Caco-2 (cell line): ENCODE results near the gene ERICH4. TPM values are rescaled to one million over a fixed set of nuclear protein-coding genes. Genes with fewer than 3 reads are reported as not detected.

Experiments
- BruUV-seq: library from RNA; stranded (reverse); fragments of 400-500 nt; replicated peaks from 2 replicates; lab custom pipeline; 2021; lab: Mats Ljungman, UMichigan
- CTCF ChIA-PET: fragments of 300-600 bp; sonication (Branson Sonifier 250); formaldehyde crosslinking; loops from one replicate; lab custom pipeline; 2022; ENCODE audit warnings: antibody characterized with exemption; lab: Charles Lee
- POLR2A ChIA-PET: fragments of 300-600 bp; sonication (Branson Sonifier 250); formaldehyde crosslinking; loops from one replicate; lab custom pipeline; 2022; ENCODE audit warnings: antibody characterized with exemption; lab: Charles Lee
- DNase-seq, 2 experiments: peaks; one replicate each; pipeline versions ENCODE4 v3.0.0 to v3.0.0-alpha.2; 2020 to 2022
- H3K27me3 ChIP-seq: replicated peaks from 2 replicates; pipeline ENCODE4 v1.6.0; 2011; ENCODE audit warnings: low read length; ENCODE audit not compliant: control insufficient read depth, insufficient read depth
- H3K36me3 ChIP-seq: 2 replicates; pipeline ENCODE4 v1.5.1; 2011; ENCODE audit warnings: low read length; ENCODE audit not compliant: control insufficient read depth, insufficient read depth
- H3K4me1 ChIP-seq: fragments of 250-450 bp; sonication (Bioruptor Pico); 2 replicates; pipeline ENCODE4 v1.5.1; 2020; ENCODE audit warnings: mild to moderate bottlenecking
- H3K4me3 ChIP-seq: 2 replicates; pipeline ENCODE4 v1.5.1; 2011; ENCODE audit warnings: low read depth, mild to moderate bottlenecking, control low read depth, low read length
- H3K9me3 ChIP-seq: fragments of 250-450 bp; sonication (Bioruptor Pico); 2 replicates; pipeline ENCODE4 v1.5.1; 2020; ENCODE audit warnings: mild to moderate bottlenecking, moderate library complexity
- H3K27ac Mint-ChIP-seq: one replicate; pipeline ENCODE4 v1.8.0; 2022; ENCODE audit warnings: mixed read lengths; ENCODE audit not compliant: unreplicated experiment
- H3K27me3 Mint-ChIP-seq: one replicate; pipeline ENCODE4 v1.8.0; 2022; ENCODE audit warnings: mixed read lengths; ENCODE audit not compliant: insufficient read depth, unreplicated experiment
- H3K36me3 Mint-ChIP-seq: one replicate; pipeline ENCODE4 v1.8.0; 2022; ENCODE audit warnings: mild to moderate bottlenecking, mixed read lengths; ENCODE audit not compliant: insufficient read depth, unreplicated experiment
- H3K4me1 Mint-ChIP-seq: one replicate; pipeline ENCODE4 v1.8.0; 2022; ENCODE audit warnings: low read depth, mixed read lengths; ENCODE audit not compliant: unreplicated experiment
- H3K4me3 Mint-ChIP-seq: one replicate; pipeline ENCODE4 v1.8.0; 2022; ENCODE audit warnings: mild to moderate bottlenecking, moderate library complexity, mixed read lengths; ENCODE audit not compliant: unreplicated experiment
- H3K9me3 Mint-ChIP-seq: one replicate; pipeline ENCODE4 v1.8.0; 2022; ENCODE audit warnings: mixed read lengths; ENCODE audit not compliant: unreplicated experiment
- CTCF ChIP-seq, 2 experiments: fragments of 200-600 bp in 1 of 2; IDR thresholded peaks; 1 replicate in 1 of 2; 2 replicates in 1 of 2; pipeline versions ENCODE4 v1.5.1 to v1.8.0; 2011 to 2022; ENCODE audit warnings: antibody characterized with exemption in 1 of 2, control low read depth in 1 of 2, inconsistent platforms in 1 of 2, low read depth in 1 of 2, low read length in 1 of 2, mild to moderate bottlenecking in 1 of 2, moderate library complexity in 1 of 2; ENCODE audit not compliant: insufficient read depth in 1 of 2, severe bottlenecking in 1 of 2, unreplicated experiment in 1 of 2
- intact Hi-C: fragments of 100-400 bp; cut with micrococcal nuclease; formaldehyde crosslinking; loops from one replicate; pipeline ENCODE4 v1.10.0; 2022; ENCODE audit not compliant: unreplicated experiment
- total RNA-seq: library from RNA; stranded (reverse); gene quantifications from 2 replicates; pipeline ENCODE4 v1.2.3, GENCODE V29; 2022

Gene ERICH4
- total RNA-seq, 1 experiment from 2014 or later = not detected

DNA sequence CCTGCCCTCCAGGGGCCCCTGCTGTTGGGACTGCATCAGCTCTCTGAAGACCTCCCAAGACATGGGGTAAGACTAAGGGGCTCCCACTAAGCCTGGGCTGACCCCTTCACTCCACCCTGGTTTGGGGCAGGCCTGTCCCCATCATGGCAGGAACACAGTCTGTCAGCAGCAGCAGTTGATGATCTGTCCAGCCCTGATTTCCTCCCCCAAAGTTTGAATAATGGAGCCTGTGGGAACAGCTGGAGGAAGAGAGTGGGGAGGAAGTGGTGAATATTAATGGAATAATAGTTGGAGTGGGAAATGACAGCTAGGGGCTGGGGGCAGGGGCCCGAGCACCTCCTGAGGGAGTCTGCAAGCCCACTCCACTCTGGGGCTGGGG lies 14.5 kb upstream of the ERICH4 start:
- peaks cover 19% of the 10 kb centered on the region for H3K4me1 Mint-ChIP-seq
- H3K9me3 Mint-ChIP-seq = no peaks in the 10 kb centered on the region
- no peak for TF ChIP-seq CTCF (IDR thresholded peaks at IDR 0.05; ENCODE audit: insufficient read depth in 1 of 2, low read depth in 1 of 2, low read length in 1 of 2, severe bottlenecking in 1 of 2, unreplicated experiment in 1 of 2)
- no peak for DNase-seq
- Histone ChIP-seq H3K4me3 (no peak overlapping the region), H3K27me3 (no peaks in the 10 kb centered on the region), H3K36me3 (no peaks in the 10 kb centered on the region; the same call in none of the 2 replicates), H3K9me3 (no peaks in the 10 kb centered on the region), H3K4me1 (peaks cover 13% of the 10 kb centered on the region; the same call in 1 of the 2 replicates)
- H3K36me3 Mint-ChIP-seq = peaks cover 16% of the 10 kb centered on the region
- H3K27ac Mint-ChIP-seq = peak overlapping the region; percentile 72
- H3K27me3 Mint-ChIP-seq = no peaks in the 10 kb centered on the region
- POLR2A ChIA-PET = interaction anchor here (1.6 kb wide), 1 partner anchor 11 kb away, joined by 5 read pairs; no protein-coding TSS in a partner anchor
- BruUV-seq = no TSS peak
- CTCF ChIA-PET = interaction anchor here (0.7 to 1.2 kb wide), 2 partner anchors 11 to 87 kb away, joined by 3 read pairs; no protein-coding TSS in a partner anchor
- intact Hi-C loops = no loop called here
- no peak overlapping the region for H3K4me3 Mint-ChIP-seq

GRCh38 chr19:41430922-41431321 lies 12.0 kb upstream of the ERICH4 start:
- Histone ChIP-seq H3K4me1 (peaks cover 13% of the 10 kb centered on the region; the same call in 1 of the 2 replicates), H3K36me3 (no peaks in the 10 kb centered on the region; the same call in 1 of the 2 replicates), H3K9me3 (no peaks in the 10 kb centered on the region), H3K4me3 (no peak overlapping the region), H3K27me3 (no peaks in the 10 kb centered on the region)
- H3K36me3 Mint-ChIP-seq = peaks cover 16% of the 10 kb centered on the region
- DNase-seq = no peak
- POLR2A ChIA-PET = interaction anchor here (0.6 to 1.5 kb wide), 3 partner anchors 8 to 511 kb away, joined by 5 to 7 read pairs (median 6); partner anchors contain the start of genes B9D2 and DMAC2
- no peaks in the 10 kb centered on the region for H3K9me3 Mint-ChIP-seq
- TF ChIP-seq CTCF (IDR thresholded peaks at IDR 0.05; ENCODE audit: insufficient read depth in 1 of 2, low read depth in 1 of 2, low read length in 1 of 2, severe bottlenecking in 1 of 2, unreplicated experiment in 1 of 2) = no peak
- H3K27ac Mint-ChIP-seq = no peak overlapping the region
- CTCF ChIA-PET = interaction anchor here (1.3 to 1.7 kb wide), 5 partner anchors 9 to 133 kb away, joined by 4 to 8 read pairs (median 5); partner anchors contain the start of genes B9D2 and DMAC2
- H3K27me3 Mint-ChIP-seq = no peaks in the 10 kb centered on the region
- no TSS peak for BruUV-seq
- peaks cover 19% of the 10 kb centered on the region for H3K4me1 Mint-ChIP-seq
- intact Hi-C loops = loop anchor here (1.0 kb wide), 2 partner anchors 22 to 90 kb away; no protein-coding TSS in a partner anchor
- no peak overlapping the region for H3K4me3 Mint-ChIP-seq

- H3K4me3 Mint-ChIP-seq = no peak overlapping the region
- intact Hi-C loops = loop anchor here (1.0 kb wide), 2 partner anchors 22 to 90 kb away; no protein-coding TSS in a partner anchor
Measured at GRCh38 chr19:41431426-41432386, 11.2 kb upstream of the ERICH4 start.

More at GRCh38 chr19:41431426-41432386, 11.2 kb upstream of the ERICH4 start:
- Mint-ChIP-seq H3K9me3 (no peaks in the 10 kb centered on the region), H3K36me3 (peaks cover 17% of the 10 kb centered on the region), H3K27ac (no peak overlapping the region), H3K4me1 (peaks cover 18% of the 10 kb centered on the region), H3K27me3 (no peaks in the 10 kb centered on the region)
- POLR2A ChIA-PET = interaction anchor here (0.6 to 1.5 kb wide), 3 partner anchors 8 to 510 kb away, joined by 5 to 7 read pairs (median 6); partner anchors contain the start of genes B9D2 and DMAC2
- Histone ChIP-seq H3K27me3 (no peaks in the 10 kb centered on the region), H3K9me3 (no peaks in the 10 kb centered on the region), H3K36me3 (no peaks in the 10 kb centered on the region; the same call in 1 of the 2 replicates), H3K4me1 (peaks cover 10% of the 10 kb centered on the region; the same call in 1 of the 2 replicates), H3K4me3 (no peak overlapping the region)
- CTCF ChIA-PET = interaction anchor here (0.8 to 1.7 kb wide), 6 partner anchors 8 to 132 kb away, joined by 3 to 8 read pairs (median 5); partner anchors contain the start of genes B9D2 and DMAC2
- peak in 1 of 2 experiments; percentile 55 for DNase-seq
- TF ChIP-seq CTCF (IDR thresholded peaks at IDR 0.05; ENCODE audit: insufficient read depth in 1 of 2, low read depth in 1 of 2, low read length in 1 of 2, severe bottlenecking in 1 of 2, unreplicated experiment in 1 of 2) = peak; percentile 50 to 66
- BruUV-seq = TSS peak; percentile 31
